B cell (primary cell): ENCODE results near the gene HTT. TPM values are rescaled to one million over a fixed set of nuclear protein-coding genes. Genes with fewer than 3 reads are reported as not detected.

Experiments
- ATAC-seq: fragments of 200-7000 bp; cut with Tn5 transposase; one replicate; pipeline ENCODE4 v1.10.0; 2021; ENCODE audit warnings: low read depth, mild to moderate bottlenecking, moderate number of reproducible peaks, moderate library complexity
- CTCF ChIA-PET: fragments of 350-600 bp; sonication (Branson Sonifier 250); formaldehyde crosslinking; loops from one replicate; lab custom pipeline; 2021; ENCODE audit warnings: antibody characterized with exemption, inconsistent platforms; lab: Charles Lee
- POLR2A ChIA-PET: fragments of 350-600 bp; sonication (Branson Sonifier 250); formaldehyde crosslinking; loops from one replicate; lab custom pipeline; 2021; ENCODE audit warnings: antibody characterized with exemption; lab: Charles Lee
- DNase-seq: peaks from one replicate; pipeline ENCODE4 v3.0.0; 2013
- H2AFZ ChIP-seq: 2 replicates; pipeline ENCODE4 v1.6.1; 2012; ENCODE audit warnings: mild to moderate bottlenecking, low read depth, low read length; ENCODE audit not compliant: insufficient read depth, poor library complexity, severe bottlenecking
- H3K27ac ChIP-seq, 2 donors: 1 replicate in 1 of 2; 2 replicates in 1 of 2; pipeline ENCODE4 v1.5.1; 2012 to 2013; ENCODE audit warnings: low read length in 2 of 2, mild to moderate bottlenecking in 2 of 2, moderate library complexity in 1 of 2
- H3K27me3 ChIP-seq, 4 experiments: fragments of 200-600 bp in 1 of 4; sonication (generic) in 1 of 4; replicated peaks in 1 of 4; 1 replicate in 2 of 4; 2 replicates in 2 of 4; pipeline versions ENCODE4 v1.6.1 to v1.7.0; 2013 to 2016; ENCODE audit warnings: low read length in 3 of 4, mild to moderate bottlenecking in 2 of 4, mixed read lengths in 1 of 4, moderate library complexity in 1 of 4; ENCODE audit not compliant: insufficient read depth in 4 of 4, control insufficient read depth in 3 of 4; ENCODE audit errors: control extremely low read depth in 1 of 4
- H3K36me3 ChIP-seq, 2 experiments: replicated peaks in 1 of 2; 1 replicate in 1 of 2; 2 replicates in 1 of 2; pipeline versions ENCODE4 v1.6.1 to v1.7.1; 2013; ENCODE audit warnings: low read length in 1 of 2; ENCODE audit not compliant: insufficient read depth in 2 of 2, control insufficient read depth in 1 of 2; ENCODE audit errors: control extremely low read depth in 1 of 2, extremely low read depth in 1 of 2
- H3K4me1 ChIP-seq, 2 donors: fragments of 200-600 bp in 1 of 2; sonication (generic) in 1 of 2; 1 replicate in 1 of 2; 2 replicates in 1 of 2; pipeline versions ENCODE4 v1.5.1 to v1.6.1; 2013 to 2017; ENCODE audit warnings: low read length in 2 of 2; ENCODE audit not compliant: control insufficient read depth in 2 of 2, insufficient read depth in 2 of 2
- H3K4me2 ChIP-seq: replicated peaks from 2 replicates; pipeline ENCODE3; 2012; ENCODE audit warnings: mild to moderate bottlenecking, low read depth, low read length; ENCODE audit not compliant: poor library complexity, severe bottlenecking
- H3K4me3 ChIP-seq, 5 experiments: fragments of 200-600 bp in 1 of 5; sonication (generic) in 1 of 5; 1 replicate in 3 of 5; 2 replicates in 2 of 5; pipeline versions ENCODE4 v1.5.1 to v1.7.0; 2011 to 2016; ENCODE audit warnings: low read length in 4 of 5, mild to moderate bottlenecking in 4 of 5, low read depth in 2 of 5, control low read depth in 1 of 5, moderate library complexity in 1 of 5; ENCODE audit not compliant: insufficient read depth in 1 of 5; ENCODE audit errors: control extremely low read depth in 1 of 5, extremely low read depth in 1 of 5
- H3K79me2 ChIP-seq: fragments of 200-600 bp; sonication (generic); one replicate; pipeline ENCODE4 v1.6.0; 2016; ENCODE audit warnings: low read length; ENCODE audit not compliant: control insufficient read depth, insufficient read depth
- H3K9ac ChIP-seq: fragments of 200-600 bp; sonication (generic); 2 replicates; pipeline ENCODE4 v1.6.1; 2017; ENCODE audit warnings: mild to moderate bottlenecking, low read length, moderate library complexity
- H3K9me3 ChIP-seq, 3 donors: one replicate each; pipeline versions ENCODE4 v1.6.1 to v1.7.1; 2013; ENCODE audit warnings: low read length in 2 of 3; ENCODE audit not compliant: control insufficient read depth in 2 of 3, insufficient read depth in 1 of 3; ENCODE audit errors: control extremely low read depth in 1 of 3
- H4K20me1 ChIP-seq: 2 replicates; pipeline ENCODE4 v1.6.0; 2012; ENCODE audit warnings: mild to moderate bottlenecking, low read length; ENCODE audit not compliant: insufficient read depth, control insufficient read depth, poor library complexity, severe bottlenecking
- H3K27ac Mint-ChIP-seq: one replicate; pipeline ENCODE4 v1.8.0; 2021; ENCODE audit warnings: mixed read lengths
- H3K27me3 Mint-ChIP-seq: one replicate; pipeline ENCODE4 v1.8.0; 2021; ENCODE audit warnings: mixed read lengths
- H3K4me1 Mint-ChIP-seq: one replicate; pipeline ENCODE4 v1.8.0; 2021; ENCODE audit warnings: mixed read lengths
- H3K4me3 Mint-ChIP-seq: one replicate; pipeline ENCODE4 v1.8.0; 2021; ENCODE audit warnings: mixed read lengths
- H3K9me3 Mint-ChIP-seq: one replicate; pipeline ENCODE4 v1.8.0; 2022; ENCODE audit warnings: mixed read lengths; ENCODE audit not compliant: insufficient read depth
- EZH2 ChIP-seq: IDR thresholded peaks from 2 replicates; pipeline ENCODE4 v1.6.1; 2012; ENCODE audit warnings: borderline replicate concordance, low read depth, mild to moderate bottlenecking, moderate library complexity, low read length; ENCODE audit not compliant: insufficient read depth, poor library complexity, severe bottlenecking
- WGBS: methylation state at CpG from one replicate; pipeline ENCODE4 v1.1.5; 2013; ENCODE audit warnings: missing lambda C conversion rate; ENCODE audit not compliant: insufficient coverage; 5-methylcytosine and 5-hydroxymethylcytosine counted together
- intact Hi-C: fragments of 100-400 bp; cut with micrococcal nuclease; formaldehyde crosslinking; loops from one replicate; pipeline ENCODE4 v1.10.0; 2022
- polyA plus RNA-seq: library from polyadenylated mRNA; depleted of rRNA; stranded (reverse); fragments of >200 nt; gene quantifications from 2 replicates; pipeline ENCODE4 v1.2.3, GENCODE V29; 2012
- total RNA-seq, 2 donors: library from RNA; stranded (reverse); fragments of 120-200 nt in 1 of 2; gene quantifications; 1 replicate in 1 of 2; 2 replicates in 1 of 2; pipeline versions ENCODE4 v1.2.3 to v1.2.4, GENCODE V29; 2013 to 2022
- TF ChIP-seq, protein P1 (sequence below): fragments of 200-600 bp; IDR thresholded peaks from one replicate; pipeline ENCODE4 v1.8.0; 2022; ENCODE audit warnings: antibody characterized with exemption, mild to moderate bottlenecking

HTT gene
- total and polyA plus RNA-seq, 2 donors (not counting 1 experiment from before 2014, with no cell fraction given) = 52.8 to 195 TPM

DNA sequence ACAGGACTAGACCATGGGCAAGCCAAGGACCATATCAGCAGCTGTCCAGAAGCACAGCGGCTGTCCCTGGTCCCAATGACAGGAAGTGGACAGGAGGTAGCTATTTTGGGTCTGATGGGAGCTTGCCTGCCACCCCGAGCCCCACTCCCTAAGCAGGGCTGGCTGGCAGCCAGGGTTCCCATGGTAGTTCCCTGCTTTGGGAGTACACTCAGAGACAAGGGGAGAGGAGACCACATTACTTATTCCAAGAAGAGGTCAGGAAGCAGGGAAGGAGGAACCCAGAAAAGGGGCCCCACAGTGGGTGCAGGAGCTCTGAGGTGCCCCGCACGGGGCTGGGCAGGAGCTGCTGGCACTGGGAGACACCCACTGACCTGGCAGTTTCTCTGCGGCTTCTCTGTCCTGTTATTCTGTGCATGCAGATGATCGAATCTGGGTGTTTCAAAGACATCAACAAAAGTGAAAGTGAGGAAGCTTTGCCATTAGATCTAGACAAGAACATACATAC is 36.5 kb upstream of the HTT start:
- intact Hi-C loops = loop anchor here (1.0 kb wide), 3 partner anchors 9 to 274 kb away; no protein-coding TSS in a partner anchor
- peak; percentile 48 for DNase-seq
- H3K4me3 ChIP-seq = peak overlapping the region in 4 of 5 experiments; percentile 14 to 60 (median 42)
- H3K27me3 ChIP-seq = no peaks in the 10 kb centered on the region
- CTCF ChIA-PET = interaction anchor here (0.7 to 3.2 kb wide), 17 partner anchors 9 to 226 kb away, joined by 3 to 38 read pairs (median 4); partner anchors contain the start of genes GRK4 and NOP14
- H3K4me1 ChIP-seq = peaks cover 31 to 58% of the 10 kb centered on the region in 2 donors
- no peaks in the 10 kb centered on the region for H3K36me3 ChIP-seq
- WGBS = 13% methylated on average over 5 of the region's 6 CpGs
- H3K27ac ChIP-seq = peak overlapping the region in 1 of 2 donors; percentile 48
- no peak for TF ChIP-seq EZH2
- TF ChIP-seq, protein P1, sequence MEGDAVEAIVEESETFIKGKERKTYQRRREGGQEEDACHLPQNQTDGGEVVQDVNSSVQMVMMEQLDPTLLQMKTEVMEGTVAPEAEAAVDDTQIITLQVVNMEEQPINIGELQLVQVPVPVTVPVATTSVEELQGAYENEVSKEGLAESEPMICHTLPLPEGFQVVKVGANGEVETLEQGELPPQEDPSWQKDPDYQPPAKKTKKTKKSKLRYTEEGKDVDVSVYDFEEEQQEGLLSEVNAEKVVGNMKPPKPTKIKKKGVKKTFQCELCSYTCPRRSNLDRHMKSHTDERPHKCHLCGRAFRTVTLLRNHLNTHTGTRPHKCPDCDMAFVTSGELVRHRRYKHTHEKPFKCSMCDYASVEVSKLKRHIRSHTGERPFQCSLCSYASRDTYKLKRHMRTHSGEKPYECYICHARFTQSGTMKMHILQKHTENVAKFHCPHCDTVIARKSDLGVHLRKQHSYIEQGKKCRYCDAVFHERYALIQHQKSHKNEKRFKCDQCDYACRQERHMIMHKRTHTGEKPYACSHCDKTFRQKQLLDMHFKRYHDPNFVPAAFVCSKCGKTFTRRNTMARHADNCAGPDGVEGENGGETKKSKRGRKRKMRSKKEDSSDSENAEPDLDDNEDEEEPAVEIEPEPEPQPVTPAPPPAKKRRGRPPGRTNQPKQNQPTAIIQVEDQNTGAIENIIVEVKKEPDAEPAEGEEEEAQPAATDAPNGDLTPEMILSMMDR = no peak
- ATAC-seq = no peak
- peak overlapping the region; percentile 53 for H3K9ac ChIP-seq
- H3K27ac Mint-ChIP-seq = peak overlapping the region; percentile 70
- H3K9me3 Mint-ChIP-seq = no peaks in the 10 kb centered on the region
- peaks cover 13% of the 10 kb centered on the region for H3K79me2 ChIP-seq
- peak overlapping the region; percentile 85 for H3K4me2 ChIP-seq
- no peaks in the 10 kb centered on the region for H3K27me3 Mint-ChIP-seq
- peaks cover 48% of the 10 kb centered on the region for H3K4me1 Mint-ChIP-seq
- H4K20me1 ChIP-seq = no peaks in the 10 kb centered on the region
- POLR2A ChIA-PET = interaction anchor here (0.5 to 1.4 kb wide), 5 partner anchors 9 to 623 kb away, joined by 3 to 6 read pairs (median 4); partner anchors contain the start of gene GRK4
- H3K9me3 ChIP-seq = no peaks in the 10 kb centered on the region
- peak overlapping the region; percentile 70 for H2AFZ ChIP-seq
- peak overlapping the region; percentile 75 for H3K4me3 Mint-ChIP-seq

DNA sequence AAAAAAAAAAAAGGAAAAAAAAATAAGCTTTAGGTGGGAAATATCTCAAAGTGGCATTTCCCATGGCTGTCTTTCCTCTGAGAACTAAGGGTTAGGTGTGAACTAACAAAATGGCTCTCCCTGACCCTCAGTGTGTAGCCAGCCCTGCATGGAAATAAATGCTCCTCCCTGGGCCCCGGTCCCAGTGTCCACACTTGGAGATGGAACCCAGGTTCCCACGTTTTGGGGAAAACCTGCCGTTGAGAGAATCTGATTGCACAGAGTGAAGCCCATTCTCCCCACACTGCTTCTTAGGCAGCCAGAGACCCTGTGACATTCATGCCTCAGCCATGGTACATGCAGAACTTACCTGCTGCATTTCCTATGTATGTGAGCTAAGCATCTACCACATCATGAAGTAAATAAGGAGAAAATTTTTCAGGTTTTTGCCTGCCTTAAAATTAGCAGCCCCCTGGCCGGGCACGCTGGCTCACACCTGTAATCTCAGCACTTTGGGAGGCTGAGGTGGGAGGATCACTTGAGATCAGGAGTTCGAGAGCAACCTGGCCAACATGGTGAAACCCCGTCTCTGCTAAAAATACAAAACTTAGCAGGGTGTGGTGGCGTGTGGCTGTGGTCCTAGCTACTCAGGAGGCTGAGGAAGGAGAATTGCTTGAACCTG is 34.6 kb upstream of the HTT start:
- H3K4me3 Mint-ChIP-seq = peak overlapping the region; percentile 95
- H3K4me3 ChIP-seq = peak overlapping the region in 2 of 5 experiments; percentile 79 to 81
- ATAC-seq (no peak), DNase-seq (no peak)
- peaks cover 60% of the 10 kb centered on the region for H3K4me1 Mint-ChIP-seq
- no peak overlapping the region for H3K27ac Mint-ChIP-seq
- H3K9me3 ChIP-seq = no peaks in the 10 kb centered on the region
- intact Hi-C loops = loop anchor here (10.0 kb wide), 3 partner anchors 195 to 445 kb away; partner anchors contain the start of gene ADD1
- no peaks in the 10 kb centered on the region for H3K27me3 ChIP-seq
- CTCF ChIA-PET = interaction anchor here (1.0 to 2.0 kb wide), 4 partner anchors 62 to 441 kb away, joined by 3 to 6 read pairs (median 4); no protein-coding TSS in a partner anchor
- no peaks in the 10 kb centered on the region for H4K20me1 ChIP-seq
- POLR2A ChIA-PET = interaction anchor here (1.0 kb wide), 1 partner anchor 35 kb away, joined by 3 read pairs; the partner anchor contains the start of gene HTT
- peak overlapping the region; percentile 89 to 97 for H3K27ac ChIP-seq
- peaks cover 13% of the 10 kb centered on the region for H3K79me2 ChIP-seq
- no peak overlapping the region for H3K9ac ChIP-seq
- H3K4me2 ChIP-seq = peak overlapping the region; percentile 96
- no peaks in the 10 kb centered on the region for H3K9me3 Mint-ChIP-seq
- H3K36me3 ChIP-seq = no peaks in the 10 kb centered on the region
- TF ChIP-seq EZH2 = no peak
- TF ChIP-seq, protein P1 = no peak
- peaks cover 42 to 75% of the 10 kb centered on the region in 2 donors for H3K4me1 ChIP-seq
- H2AFZ ChIP-seq = no peak overlapping the region
- WGBS = 85% methylated on average over 4 of the region's 8 CpGs
- no peaks in the 10 kb centered on the region for H3K27me3 Mint-ChIP-seq
